Measurements from ENCODE around the gene AHSG.

The AHSG gene

DNA sequence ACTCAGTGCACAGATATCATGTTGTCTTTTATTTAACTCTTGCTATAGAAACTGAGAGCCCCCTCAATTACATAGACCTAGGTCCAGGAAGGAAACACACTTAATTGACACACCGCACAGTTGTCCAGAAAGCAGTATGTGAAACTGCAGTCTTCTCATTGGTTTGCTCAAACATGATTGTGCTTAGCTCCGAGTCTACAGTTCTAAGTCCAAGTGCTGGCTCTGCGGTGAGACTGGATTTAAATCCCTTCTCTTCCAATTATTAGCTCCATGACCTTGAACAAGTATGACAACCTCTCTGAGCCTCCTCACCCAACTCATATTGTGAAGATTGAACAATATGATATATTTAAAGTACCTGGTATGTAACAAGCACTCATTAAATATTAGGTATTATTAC is 19.0 kb upstream of the AHSG start:
- DNase-seq (ENCODE audit: low read depth), result no peak

DNA sequence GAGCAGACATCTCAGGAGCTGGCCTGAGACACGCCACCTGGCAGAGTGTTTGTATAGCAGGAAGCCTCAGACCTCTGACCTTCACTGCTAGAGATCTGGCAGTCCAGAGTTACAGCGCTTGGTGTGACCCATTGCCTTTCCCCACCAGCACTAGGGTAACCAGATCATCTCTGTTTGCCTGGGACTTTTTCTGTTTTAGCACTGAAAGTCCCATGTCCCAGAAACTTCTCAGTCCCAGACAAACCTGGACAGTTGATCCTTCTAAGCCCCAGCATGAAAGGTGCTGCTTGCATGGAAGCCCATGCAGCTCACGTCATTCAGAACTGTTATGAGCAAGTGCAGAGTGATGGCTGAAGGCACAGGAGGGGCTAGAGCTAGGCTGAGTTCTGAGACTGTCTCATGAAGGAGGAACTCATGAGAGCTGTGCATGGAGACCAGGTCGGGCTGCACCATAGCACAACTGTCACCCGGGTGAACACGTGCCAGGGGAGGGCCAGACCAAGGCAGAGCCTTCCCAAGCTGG is 18.2 kb upstream of the AHSG start:
- no peak for DNase-seq (ENCODE audit: low read depth)

DNA sequence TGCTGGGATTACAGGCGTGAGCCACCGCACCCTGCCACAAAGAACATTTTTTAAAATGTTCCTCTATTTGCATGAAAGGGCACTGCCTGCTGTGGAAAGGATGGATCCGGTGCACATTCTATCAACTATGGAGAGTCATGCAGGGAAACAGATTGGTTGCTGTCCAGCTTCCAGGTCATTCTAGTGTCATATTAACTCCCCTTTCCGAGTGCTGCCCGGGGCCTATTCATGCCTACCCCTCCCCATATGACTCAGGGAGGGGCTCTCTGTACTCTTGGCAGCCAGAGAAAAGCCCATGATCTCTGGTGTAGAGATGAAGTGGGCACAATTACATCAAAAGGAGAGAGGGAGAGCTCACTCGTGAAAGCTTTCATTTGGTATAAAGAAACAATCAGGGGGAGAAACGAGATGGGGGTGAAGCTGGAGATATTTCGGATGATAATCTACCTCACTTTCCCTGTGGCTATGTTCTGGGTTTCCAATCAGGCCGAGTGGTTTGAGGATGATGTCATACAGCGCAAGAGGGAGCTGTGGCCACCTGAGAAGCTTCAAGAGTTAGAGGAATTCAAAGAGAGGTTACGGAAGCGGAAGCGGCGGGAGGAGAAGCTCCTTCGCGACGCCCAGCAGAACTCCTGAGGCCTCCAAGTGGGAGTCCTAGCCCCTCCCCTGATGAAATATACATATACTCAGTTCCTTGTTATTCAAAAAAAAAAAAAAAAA is 16.1 kb upstream of the AHSG start:
- DNase-seq (ENCODE audit: low read depth), result no peak

DNA sequence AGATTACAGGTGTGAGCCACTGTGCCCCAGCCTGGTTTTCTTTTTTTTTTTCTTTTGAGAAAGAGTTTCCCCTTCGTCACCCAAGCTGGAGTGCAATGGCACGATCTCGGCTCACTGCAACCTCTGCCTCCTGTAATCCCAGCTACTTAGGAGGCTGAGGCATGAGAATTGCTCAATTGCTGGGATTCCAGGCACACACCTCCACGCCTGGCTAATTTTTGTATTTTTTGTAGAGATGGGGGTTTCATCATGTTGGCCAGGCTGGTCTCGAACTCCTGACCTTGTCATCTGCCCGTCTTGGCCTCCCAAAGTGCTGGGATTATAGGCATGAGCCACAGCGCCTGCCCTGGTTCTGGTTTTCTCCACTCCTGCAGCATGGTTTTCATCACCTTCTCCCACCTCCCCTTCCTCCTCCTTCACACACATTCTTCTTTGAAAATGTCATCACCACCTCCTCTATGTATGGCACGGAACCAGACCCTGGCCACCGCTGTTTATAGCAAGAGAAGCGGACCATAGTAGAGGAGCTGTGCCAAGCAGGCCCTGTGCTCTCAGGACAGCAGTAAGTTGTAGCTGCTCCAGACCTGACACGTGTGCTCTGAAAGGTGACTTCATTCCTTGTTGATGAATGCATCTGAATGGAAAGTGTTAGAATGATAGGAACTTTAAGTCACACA is 14.6 kb upstream of the AHSG start:
- no peak for DNase-seq (ENCODE audit: low read depth)

DNA sequence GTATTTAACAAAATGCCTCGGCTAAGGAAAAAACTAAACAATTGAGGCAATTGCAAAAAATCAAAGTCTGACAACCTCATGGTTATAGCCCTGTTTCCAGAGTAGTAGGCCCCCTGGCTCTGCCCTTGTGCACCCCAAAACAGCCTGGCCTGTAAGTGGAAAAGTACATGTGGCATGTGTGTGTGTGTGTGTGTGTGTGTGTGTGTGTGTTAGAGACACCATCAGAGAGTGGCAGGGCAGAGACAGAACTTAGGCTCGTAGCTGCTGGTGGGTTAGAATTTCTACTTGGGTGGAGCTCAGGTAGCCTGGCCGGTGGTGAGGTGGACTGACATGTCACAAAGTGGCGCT is 14.1 kb upstream of the AHSG start:
- DNase-seq (ENCODE audit: low read depth), result no peak

DNA sequence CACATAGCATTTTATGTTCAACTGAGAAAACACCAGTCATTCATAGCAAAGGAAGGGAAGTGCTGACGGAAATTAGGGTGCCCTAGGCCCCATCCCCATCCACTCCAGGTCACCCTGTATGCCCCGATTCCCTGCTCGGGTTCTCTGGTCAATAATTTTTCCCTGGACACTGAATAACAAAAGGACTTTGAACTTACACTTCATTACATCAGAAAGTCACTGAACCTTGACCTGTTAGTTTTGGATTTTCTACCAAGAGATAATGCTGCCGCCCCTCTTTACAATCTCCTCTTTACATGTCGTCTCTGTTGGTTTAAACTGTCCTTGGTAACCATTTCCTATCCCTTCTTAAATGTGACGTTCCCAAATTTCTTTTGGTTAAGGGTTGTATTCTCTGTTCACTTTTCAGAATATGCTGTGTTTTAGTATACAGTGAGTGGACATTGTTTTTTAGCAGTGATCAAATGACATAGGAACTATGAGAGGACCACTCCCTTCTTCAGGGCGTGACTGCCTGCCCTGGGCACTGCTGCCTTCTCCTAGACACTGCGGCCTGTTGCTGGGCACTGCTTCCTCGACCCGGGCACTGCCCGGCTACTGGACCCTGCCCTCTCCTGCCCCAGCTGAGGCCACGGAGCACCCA is 13.6 kb upstream of the AHSG start:
- DNase-seq (ENCODE audit: low read depth), result no peak

DNA sequence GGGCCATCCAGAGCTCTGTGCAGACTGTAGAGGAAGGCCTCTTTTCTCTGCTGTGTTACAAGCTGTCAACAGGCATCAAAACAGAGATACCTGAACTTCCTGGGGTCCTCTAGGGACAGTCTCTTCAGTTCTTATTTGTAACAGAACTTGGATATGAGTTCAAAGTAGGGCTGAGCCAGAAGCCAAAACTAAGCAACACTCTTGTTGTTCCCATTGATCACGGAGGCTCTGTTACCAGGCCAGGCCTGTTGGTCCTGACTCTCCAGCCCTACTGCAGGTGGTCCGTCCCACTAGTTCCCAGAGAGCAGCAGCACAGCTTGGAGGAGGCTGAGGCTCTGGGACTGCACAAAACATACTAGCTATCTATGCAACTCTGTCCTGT is 13.1 kb upstream of the AHSG start:
- no peak for DNase-seq (ENCODE audit: low read depth)

DNA sequence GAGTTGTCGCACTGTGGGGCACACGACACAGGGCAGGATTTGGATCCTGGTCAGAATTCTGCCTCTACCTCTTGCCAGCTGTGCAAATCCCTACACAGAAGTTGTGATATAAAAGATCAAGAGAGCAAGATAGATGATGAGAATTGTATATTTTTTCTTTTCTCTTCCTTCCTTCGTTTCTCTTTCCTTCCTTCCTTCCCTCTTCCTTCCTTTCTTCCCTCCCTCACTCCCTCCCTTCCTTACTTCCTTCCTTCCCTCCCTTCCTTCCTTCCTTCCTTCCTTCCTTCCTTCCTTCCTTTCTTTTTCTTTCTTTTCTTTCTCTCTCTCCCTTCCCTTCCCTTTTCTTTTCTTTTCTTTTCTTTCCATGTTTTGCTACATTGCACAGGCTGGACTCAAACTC is 12.0 kb upstream of the AHSG start:
- no peak for DNase-seq (ENCODE audit: low read depth)

DNA sequence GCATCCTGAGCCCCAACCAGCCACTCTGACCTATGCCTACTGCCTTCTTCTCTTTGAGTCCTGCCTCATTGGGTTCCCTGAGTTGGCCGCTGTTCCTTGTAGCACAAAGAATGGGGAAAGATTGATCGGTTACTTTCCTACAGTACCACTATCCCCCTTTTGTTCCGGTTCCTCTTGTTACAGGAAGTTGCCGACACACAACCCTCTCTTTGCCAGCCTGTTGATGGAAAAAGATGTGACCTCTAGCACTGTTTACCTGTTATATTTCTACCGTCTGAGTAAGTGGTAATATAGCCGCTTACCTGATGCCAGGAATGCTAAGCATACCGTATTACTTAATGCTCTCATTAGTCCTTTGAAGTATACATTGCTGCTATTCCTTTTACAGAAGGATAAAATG is 9.7 kb upstream of the AHSG start:
- DNase-seq (ENCODE audit: low read depth), result no peak

DNA sequence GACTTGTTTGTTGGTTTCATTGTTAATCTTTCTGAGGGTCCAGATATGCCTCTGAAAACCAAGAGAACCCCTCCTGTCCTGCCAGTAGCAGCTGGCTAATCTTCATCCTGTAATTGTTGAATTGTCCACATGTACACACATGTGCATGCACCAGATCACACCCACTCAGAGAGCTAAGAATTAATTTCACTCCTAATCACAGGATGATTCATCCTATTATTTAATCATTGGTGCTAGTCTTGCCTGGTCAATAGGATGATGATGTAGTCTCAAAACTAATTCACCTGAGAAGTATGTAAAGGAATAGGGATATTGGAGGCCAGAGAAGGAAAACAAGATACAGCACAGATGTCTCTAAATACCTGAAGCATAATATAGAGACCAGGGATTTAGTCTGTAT is 7.8 kb upstream of the AHSG start:
- no peak for DNase-seq (ENCODE audit: low read depth)

DNA sequence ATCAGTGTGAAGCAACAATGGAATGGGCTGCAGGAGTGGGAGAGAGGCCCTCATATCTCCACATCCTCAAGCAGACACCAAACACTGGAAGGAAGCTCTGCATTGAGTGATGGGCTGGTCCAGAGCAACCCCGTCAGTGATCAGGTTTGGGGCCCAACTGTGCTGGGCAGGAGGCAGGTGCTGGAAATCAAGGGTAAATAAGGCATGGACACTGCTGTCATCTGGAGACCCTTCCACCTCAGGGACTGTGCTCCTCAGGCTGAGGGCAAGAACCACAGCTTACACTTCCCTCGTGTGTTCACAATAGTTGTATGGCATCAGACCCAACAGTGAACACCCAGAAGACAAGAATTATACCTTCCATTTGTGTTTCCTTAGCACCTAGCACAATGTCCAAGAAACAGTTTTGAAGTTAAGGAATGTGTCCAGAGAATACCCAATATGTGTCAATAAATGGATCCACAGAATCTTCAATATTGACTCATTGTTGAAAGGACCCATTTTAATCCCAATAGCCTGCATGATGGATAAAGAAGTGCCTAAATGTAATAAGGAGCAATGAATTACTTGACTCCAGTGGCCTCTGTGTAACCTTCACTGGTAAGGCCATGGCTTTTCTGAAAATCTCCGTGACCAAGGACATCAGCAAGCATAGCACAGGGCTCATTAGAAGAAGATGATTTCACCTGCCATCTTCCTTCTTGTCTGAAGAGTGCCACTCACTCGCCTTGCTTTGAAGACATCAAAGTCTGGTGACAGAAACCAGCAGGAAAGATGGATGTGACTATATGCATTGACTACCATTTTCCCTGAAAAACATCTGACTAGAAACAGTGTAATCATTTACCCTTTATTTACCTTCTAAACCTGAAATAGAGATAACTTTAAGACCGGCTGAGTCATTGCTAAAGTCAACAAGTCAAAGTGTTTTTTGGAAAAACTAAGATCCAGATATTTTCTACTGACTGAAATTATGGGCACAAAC is 7.0 kb upstream of the AHSG start:
- DNase-seq (ENCODE audit: low read depth), result no peak

DNA sequence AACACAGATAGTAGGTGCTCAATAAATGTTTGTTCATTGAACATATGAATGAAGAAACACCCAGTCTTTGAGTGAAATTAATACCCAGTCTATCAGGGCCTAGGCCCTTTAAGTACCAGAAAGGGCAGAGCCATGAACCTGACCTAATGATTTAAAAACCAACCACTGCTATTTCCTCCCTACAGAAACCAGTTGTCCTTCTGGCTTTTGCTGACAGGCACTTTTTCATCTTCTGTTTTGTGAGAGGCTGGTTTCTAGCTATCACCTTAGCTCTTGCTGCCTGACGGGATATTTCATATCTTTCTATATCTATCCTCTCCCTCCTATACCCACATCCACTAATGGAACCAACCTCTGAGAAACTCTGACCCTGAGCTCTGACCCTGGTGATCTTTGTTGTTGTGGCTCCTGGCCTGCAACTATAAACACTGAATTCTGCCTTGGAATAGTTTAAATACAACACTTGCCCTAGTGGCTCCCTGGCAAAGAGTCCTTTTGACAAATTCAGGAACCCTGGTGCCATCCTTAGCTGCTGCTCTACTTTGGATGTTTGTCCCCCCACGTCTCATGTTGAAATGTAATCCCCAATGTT is 4.1 kb upstream of the AHSG start:
- DNase-seq (ENCODE audit: low read depth), result no peak

DNA sequence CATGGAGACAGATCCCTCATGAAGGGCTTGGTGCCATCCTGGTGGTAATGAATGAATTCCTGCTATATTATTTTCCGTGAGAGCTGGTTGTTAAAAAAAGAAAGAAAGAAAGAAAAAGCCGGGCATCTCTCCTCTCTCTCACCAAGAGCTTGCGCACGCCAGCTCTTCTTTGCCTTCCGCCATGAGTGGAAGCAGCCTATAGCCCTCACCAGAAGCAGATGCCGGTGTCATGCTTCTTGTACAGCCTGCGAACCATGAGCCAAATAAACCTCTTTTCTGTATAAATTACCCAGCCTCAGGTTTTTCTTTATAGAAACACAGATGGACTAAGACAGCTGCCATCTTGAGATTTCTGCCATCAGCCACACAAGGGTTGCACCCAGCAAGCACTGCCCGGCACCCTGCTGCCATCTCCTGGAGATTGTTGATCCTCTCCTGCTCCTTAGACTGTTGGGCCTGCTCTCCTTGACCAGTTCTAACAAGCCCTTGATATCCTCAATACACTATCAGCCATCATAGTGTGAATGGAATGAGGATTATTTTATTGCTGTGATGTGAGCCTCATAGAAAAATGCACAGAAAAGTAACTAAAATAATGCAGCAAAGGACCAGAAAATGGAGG is 3.5 kb upstream of the AHSG start:
- no peak for DNase-seq (ENCODE audit: low read depth)

DNA sequence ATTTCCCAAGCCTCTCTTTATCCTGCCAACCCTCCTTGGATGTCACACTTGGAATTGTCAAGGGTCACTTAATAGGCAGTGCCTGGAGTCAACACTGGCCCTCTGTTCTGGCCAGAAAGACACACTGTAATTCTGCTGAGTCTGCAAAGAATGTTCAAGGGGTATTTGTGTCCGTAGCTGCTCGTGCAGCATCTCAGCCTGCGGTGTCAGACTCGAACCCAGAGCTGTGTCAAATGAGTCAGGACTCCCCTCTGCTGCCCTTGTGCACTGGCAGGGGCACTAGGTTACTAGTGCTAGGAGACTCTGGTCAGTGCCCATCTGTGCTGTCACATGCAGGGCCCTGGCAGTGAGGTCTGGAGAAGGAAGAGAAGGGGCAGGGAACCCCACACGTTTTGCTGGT is 795 bp upstream of the AHSG start:
- no peak for DNase-seq (ENCODE audit: low read depth)

DNA sequence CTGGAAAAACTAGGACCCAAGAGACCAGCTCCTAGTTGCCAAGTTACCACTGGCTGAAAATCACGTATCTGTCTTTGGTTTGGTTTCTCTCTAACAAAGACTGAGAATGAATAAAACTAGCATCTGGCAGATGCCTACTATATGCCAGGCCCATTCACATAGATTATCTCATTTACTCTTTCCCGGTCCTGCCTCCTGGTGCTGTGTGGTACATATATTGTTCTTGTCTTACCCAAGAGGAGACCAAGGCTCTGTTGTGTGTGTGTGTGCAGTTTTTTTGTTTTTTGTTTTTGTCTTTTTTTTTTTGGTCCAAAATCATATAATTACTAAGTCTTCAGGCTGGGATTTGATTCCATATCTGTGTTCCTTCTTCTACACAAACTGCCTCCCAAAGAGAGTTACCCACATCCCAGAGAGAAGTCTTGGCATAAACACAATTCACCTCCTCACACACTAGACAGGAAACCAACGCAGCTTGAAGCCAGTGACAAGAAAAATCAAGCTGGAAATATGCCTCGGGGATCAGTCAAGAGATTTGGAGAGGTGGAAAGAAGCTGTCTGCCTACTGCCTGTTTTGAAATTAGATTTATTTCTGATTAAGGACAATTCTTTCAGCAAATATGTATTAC is 891 bp downstream of the AHSG start:
- DNase-seq (ENCODE audit: low read depth), result no peak

DNA sequence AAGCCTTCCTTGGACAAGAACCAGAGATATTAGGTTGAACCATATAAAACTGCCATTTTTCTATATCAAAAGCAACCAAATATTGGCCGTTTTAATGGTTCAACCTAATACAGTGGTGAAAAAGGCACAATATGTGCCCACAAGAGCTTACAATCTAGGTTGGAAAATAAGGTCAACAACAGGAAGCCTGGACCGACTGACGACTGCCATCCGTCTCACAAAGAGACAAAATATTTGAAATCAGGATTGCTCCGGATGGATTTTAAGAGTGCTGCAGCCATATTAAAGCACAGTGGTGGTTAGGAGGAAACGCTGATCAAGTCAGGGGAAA is 1.4 kb downstream of the AHSG start:
- no peak for DNase-seq (ENCODE audit: low read depth)

DNA sequence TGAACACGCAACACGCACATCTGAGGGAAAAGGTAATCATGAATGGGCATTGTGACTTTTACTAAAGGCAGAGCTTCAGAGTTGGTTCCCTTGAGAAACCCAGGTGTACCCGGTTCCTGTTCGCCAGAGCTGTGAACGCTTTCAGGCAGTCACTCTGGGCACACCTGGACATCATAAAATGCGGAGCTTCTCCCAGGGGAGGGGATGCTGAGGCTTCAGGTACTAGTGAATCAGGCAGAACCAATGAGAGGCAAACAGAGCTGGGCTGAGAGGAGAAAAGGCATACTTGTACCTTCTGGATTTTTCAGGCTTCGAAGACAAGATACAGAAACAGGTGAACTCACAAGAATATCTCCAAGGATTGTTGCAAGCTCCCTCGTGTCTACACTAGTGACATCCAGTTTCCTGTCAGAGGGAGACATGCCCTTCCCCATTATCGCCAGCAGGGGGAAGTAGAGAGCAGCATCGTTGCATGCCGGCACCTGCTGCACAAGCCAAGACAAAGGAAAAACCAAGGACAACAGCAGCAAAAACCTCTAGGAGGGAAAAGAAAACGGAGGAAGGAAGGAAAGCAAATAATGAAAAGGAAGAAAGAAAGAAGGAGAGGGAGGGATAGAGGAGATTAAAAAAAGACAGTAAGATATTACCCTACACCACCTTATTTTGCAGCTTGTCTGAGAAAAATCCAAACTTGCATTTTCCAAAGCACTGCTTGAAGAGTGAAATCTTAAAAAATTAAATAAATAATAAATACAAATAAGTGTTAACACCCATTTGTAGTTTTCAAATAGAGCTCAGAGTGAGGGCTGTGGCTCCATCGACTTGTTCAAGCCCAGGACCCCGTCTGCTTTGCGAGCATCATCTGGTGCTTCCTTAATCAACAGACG is 2.0 kb downstream of the AHSG start:
- peak; percentile 26 for DNase-seq (ENCODE audit: low read depth)

DNA sequence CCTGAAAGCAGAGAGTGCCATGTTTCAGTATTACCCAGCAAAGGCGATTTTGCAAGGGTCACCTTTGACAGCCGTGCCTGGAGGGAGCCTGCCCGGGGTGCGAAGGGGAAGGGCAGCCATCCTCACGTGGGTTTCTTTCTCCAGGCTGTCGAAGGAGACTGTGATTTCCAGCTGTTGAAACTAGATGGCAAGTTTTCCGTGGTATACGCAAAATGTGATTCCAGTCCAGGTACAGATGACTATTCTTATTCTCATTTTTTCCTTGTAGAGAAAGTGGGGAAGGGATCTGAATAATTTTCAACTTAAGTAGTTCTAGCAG is 3.4 kb downstream of the AHSG start:
- no peak for DNase-seq (ENCODE audit: low read depth)

DNA sequence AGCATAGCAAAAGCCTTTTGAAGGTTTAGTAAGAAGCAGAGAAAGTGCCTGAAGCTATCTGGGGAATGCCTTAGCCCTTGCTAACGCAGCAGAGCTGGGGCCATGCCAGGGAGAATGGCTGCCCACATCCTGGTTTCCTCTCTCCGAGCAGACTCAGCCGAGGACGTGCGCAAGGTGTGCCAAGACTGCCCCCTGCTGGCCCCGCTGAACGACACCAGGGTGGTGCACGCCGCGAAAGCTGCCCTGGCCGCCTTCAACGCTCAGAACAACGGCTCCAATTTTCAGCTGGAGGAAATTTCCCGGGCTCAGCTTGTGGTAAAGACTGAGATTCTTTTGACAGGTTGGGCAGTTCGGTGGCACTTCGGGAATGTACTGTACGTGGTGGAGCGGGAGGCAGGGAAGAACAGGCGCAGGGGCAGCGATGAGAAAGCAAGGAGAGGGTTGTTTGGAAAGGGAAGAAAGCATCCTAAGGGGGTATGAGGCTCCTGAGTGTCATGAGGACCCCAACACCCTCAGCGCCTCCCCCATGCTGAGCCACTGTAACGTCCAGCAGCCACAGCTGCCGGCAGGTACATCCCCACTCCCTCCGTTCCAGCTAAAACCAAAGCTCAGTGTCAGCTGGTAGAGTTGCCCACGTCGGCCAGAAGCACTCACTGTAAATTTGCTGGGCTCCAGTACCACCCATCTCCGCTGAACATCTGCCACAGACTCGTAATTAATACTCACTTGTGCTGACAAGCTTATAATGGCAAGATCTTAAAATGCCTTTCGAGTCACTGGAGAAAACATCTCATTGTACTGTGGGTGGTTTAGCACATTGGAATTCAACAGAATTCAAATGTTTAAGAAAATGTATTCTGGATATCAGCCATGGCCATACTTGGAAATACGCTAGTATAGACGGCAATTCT is 4.4 kb downstream of the AHSG start:
- DNase-seq (ENCODE audit: low read depth), result peak; percentile 68

Measured in HS-27A (cell line).